Activated CD4-positive, CD25-positive, alpha-beta regulatory T cell treated with anti-CD3 and anti-CD28 coated beads, Interleukin-2, amount 50 U/mL, for 16 hours (primary cell): ENCODE measurements around the gene LZTS3.
"Not testable (repeated sequence)": the region's sequence is repeated elsewhere in the genome, so short reads cannot be mapped to it uniquely, and the experiment has no call there.

Experiments
- DNase-seq: peaks from one replicate; pipeline ENCODE4 v3.0.0-alpha.2; 2020; ENCODE audit warnings: low read depth, low spot score

The LZTS3 gene

DNA sequence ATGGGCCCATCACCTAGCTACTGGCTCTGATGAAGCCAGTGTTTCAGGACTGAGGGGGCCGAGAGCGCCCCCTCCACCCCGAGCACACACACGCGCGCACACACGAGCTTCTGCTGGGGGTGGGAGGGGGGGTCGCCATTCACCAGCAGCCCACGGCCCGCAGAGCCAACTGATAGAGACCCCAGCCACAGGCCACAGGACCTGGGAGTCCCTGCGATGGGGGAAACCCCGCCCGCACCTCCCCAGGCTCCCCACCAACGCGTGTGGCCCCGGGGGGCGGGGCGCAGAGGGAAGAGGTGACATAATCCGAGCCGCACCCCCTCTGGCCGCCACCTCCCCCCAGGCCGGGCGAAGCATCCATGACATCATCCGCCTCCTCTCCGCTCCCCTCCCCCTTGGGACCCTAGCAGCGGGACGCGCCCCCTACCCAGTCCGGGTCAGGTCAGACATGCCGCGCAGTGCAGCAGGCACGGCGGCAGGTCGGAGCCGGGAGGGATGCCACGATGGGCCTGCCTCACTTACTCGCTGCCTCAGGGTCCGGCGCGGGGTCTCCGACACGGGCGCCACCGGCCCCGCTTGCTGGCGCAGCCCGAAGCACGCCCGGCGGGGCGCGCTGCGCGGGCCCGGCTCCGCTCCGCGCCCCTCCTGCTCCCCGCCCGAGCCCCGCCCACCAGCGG lies at the start of gene LZTS3:
LZTS3 (minus strand) TSS at position 617 of the 677 bp plus-strand sequence. CDS start 6,386 bp downstream, outside the sequence.
- peak; percentile 67 for DNase-seq

DNA sequence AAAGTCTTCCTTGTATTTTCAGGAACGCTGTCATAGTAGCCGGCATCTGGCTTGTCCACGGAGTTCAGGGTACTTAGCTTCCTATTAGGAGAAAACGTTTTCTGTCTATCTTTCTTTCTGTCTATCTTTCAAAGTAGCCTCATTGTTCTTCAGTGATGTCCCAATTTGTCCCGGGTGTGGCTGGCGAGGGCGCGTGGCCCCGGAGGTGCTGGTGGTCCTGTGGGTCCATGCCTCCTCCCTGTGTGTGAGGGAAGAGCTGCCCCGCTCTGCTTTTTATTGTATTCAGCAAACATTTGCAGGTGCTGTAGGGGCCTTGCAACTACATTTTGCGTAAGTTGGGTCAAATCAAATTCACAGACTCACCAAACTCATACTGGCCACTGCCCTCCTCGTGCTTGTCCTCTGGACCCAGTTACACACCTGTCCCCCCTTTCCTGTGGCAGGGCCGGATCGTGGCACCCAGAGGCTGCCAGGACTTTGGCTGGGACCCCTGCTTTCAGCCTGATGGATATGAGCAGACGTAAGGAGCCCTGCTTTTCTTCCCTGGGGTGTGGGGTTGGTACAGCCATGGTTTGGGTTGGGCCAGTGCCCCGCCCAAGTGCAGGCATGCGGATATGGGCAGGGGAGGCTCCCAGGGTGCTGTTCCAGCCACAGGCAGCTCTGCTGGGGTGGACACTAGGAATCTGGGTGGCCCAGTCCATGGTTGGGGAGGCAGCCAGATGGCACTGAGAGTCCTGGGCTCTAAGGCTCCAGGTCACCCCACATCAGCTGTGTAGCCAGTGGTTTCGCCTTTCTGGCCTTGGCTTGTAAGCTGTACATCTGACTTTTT lies 48.3 kb upstream of the LZTS3 start:
- DNase-seq, result no peak

DNA sequence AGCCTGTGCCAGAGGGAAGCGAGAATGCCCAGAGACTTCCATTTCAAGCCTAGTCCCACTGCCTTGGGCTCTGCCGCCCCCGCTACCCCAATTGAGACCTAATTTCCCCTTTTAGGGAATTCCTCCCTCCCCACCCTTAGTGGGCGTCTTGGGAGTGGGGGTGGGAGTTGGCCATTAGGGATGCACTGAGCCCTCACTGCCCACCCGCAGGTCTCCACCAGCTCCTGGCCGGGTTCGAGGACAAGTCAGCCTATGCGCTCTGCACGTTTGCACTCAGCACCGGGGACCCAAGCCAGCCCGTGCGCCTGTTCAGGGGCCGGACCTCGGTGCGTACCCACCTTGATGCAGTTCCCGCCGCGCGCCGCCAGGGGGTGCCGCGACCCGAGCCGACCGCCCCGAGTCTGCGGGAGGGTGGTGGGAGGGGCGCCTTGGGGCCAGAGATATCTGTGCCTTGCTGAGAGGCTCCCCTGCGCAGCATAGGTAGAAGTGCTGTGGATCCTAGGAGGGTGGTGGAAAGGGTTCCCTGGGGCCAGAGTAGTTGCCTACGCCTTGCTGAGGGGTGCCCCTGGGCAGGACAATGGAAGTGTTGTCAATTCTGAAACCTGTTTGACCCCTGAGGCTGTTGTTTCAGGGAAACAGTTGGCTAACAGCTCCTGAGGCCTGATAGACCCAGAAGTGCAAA lies 45.1 kb upstream of the LZTS3 start:
- peak; percentile 56 for DNase-seq

DNA sequence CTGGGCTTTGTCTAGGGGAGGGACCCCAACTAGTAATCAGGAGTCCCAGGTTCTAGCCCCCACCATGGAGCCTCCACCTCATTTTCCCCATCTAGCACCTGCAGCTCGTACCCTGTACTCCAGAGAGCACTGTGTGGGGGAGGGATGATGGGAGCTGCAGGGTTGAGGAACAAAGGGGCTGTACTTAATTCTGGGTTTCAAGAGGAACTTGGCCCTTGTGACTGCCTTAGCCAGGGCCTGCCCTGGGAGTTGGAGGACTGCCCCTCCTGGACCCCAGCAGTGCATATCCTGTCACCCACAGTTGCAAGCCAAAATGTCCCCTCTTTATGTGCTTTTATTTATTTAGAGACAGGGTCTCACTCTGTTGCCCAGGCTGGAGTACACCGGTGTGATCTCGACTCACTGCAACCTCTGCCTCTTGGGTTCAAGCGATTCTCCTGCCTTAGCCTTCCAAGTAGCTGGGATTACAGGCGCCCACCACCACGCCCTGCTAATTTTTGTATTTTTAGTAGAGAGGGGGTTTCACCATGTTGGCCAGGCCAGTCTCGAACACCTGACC lies 42.1 kb upstream of the LZTS3 start:
- not testable (repeated sequence) for DNase-seq

DNA sequence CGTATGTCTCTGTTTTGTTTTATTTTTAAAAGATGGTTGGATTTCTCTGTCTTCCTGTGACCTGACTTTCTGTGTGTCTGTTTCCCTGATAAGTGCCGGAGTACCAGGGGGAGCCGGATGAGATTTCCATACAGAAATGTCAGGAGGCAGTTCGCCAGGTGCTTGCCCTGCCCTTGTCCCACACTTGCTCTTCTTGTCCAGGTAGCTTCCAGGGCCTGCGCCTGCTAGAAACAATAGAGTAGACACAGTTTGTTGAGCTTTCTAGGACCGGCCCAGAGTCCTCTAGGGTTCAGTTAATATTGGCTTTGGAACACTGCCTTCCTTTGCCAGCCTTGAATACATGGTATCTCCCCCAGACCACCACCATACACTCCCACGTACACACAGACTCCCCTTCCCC lies 39.9 kb upstream of the LZTS3 start:
- DNase-seq, result no peak

DNA sequence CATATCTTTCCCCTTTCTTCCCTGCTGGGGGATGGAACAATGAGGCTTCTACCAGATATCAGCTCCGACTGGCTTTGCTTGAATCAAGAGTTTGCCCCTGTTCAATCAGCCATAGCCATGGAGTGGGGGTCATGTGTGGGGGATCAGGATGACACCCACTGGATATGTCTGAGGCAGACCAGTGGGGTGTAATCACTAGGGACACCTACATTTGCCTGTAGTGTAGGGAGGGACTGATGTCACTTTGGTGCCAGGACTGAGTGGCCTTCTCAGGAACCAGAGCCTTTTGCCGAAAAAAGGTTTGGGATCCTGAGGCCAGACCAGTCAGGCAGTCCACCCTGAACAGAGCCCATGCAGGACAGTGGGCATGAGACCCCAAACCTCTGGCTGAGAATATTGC lies 37.0 kb upstream of the LZTS3 start:
- no peak for DNase-seq

DNA sequence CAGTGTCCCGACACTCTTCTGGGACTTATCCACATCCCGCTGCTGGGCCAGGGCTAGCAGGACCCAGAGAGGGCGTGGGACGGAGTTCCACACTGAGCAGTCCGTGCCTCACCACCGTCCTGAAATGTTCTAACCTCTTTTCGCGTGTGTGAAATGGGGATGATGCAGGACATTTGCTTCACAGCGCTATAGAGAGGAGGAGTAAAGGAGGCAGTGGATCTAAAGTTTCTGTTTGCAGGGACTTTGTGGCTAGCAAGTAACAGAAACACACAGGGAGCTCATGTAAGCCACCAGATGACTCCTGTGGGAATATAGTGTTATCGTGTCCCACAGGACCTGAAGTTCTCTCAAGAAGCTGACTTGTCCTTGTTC lies 36.6 kb upstream of the LZTS3 start:
- DNase-seq, result no peak

DNA sequence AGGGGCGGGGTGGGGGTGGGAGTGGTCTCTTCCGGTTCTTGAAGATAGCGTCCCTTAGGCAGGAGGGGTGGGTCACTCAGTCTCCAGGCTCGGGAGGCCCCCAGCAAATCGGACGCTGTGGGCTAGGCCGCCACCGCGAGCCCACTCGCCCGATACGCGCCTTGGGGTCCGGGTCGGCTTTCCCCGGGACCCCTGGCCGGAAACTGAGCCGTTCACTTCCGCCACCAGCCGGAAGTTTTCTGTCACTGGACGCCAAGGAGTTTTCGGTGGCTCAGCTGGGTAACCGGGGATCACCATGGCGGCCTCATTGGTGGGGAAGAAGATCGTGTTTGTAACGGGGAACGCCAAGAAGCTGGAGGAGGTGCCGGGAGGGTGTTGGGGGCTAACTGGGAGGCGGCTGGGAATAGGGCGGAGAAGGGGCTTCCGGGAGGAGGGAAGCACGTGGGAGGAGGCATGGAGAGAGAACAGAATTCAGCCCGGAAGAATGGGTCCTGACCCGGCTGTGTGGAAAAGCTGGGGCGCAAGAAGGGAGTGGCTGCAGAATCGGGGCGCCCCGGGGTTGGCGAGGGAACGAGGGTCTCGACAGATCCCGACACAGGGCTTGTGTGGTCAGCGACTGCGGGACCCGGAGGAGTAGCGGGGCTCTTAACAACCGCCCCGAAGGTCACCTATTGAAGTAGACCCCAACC lies 36.1 kb upstream of the LZTS3 start, which contains the start of gene ITPA:
ITPA (plus strand) TSS at position 242 of the 689 bp plus-strand sequence; CDS start at position 296, 54 bp downstream.
- DNase-seq, result peak; percentile 29

DNA sequence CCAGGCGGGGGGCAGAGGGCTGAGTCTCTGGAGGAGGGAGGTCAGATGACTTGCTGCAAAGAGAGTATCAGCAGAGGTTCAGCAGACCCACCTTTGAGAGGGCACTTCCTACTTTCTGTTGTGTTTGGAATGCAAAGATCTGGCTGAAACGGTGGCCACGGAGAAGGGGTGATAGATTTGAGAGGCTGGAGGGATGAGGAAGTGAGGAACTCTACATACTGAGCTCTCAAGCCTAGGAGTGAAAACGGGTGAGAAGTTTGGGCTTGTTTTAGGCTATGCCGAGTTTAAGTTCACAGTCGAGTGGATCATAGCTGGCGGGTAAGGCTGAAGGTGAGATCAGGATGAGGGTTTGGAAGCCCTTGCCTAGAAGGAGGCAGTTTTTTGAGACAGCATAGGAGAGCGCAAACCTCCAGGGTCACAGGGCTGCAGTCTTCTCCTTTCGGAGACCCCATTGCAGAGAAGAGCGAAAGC lies 35.5 kb upstream of the LZTS3 start:
- DNase-seq, result no peak

DNA sequence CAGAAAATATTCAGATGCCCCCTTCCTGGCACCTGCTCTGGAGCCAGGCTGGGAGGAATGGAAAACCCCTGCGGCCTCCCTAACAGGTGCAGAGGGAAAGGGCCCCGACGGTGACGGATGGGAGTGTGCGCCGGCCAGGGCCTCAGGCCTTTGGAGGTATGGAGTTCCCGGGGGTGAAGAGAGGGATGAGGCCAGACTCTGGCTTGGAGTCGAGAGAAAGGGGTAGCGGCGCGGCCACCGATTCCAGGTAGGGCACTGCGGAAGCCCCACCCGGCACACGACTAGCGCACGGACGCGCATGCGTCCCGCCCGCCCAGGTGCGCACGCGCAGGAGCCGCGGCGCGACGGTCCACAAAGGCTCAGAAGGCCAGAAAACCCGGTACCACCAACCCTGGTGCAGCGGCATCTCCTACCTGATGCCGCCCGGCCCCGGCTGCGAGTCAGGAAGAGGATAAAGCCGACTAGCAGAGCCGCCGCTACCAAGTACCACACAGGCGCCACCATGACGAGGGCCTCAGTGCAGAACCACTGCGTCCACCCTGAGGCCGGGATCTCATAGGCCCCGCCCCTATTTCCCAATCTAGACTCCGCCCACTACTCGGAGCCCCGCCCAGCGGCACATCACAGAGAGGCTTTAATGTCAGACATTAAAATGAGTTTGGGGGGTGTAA lies 30.9 kb upstream of the LZTS3 start, which contains the start of gene DDRGK1:
DDRGK1 (minus strand) TSS at position 559 of the 671 bp plus-strand sequence; CDS start at position 504, 55 bp downstream.
- DNase-seq, result peak; percentile 77

DNA sequence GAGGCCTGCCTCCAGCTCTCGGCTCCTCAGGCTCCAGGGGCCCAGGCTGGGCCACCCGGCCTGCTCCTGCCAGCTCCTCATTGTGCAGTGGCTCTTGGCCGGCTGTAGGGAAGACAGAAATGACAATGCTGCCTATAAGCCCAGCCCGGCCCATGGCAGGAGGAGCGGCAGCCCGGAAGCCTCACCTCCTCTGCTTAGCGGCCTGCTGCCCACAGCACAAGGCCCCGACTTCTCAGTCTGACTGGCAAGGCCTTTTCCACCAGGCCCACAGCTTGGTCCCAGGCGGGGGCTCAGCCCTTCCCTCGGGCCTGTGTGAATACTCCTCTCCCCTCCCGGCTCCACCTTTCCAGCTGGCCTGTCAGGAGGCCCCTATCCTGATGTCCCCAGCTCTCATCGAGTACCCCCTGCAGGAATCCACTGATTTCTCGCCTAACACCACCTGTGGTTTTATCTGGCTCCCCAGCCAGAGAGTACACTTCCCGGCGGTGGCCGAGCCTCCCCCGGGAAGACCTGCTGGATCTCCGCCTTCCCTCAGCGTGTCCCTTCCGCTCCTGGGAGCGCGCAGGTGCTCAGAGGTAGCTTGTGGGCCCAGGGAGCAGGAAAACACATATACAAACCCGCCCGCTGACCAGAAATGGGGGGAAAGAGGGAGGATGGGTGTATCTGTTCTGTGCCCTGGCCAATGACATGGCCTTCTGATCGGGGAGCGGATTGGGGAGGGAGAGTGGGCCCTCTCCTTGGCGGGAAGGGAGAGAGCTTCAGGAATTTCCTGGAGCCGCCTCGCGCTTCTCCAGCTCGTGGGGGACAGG lies 30.2 kb upstream of the LZTS3 start:
- DNase-seq, result no peak

DNA sequence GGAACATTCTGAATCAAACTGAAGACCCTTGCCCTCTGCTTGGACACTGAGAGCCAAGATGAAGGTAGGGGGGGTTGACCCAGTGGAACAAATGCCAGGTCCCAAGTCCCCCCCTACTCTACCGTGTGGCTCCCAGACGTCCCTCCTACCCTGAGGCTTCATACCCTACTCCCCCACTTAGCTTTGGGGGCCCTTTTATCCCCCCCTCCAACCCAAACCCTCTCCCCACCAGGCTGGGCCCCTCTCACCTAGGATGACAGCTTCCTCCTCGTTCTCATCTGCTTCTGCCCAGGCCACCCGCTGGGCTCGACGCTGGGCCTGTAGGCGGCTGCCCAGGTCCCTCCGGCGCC lies 29.6 kb upstream of the LZTS3 start:
- no peak for DNase-seq

DNA sequence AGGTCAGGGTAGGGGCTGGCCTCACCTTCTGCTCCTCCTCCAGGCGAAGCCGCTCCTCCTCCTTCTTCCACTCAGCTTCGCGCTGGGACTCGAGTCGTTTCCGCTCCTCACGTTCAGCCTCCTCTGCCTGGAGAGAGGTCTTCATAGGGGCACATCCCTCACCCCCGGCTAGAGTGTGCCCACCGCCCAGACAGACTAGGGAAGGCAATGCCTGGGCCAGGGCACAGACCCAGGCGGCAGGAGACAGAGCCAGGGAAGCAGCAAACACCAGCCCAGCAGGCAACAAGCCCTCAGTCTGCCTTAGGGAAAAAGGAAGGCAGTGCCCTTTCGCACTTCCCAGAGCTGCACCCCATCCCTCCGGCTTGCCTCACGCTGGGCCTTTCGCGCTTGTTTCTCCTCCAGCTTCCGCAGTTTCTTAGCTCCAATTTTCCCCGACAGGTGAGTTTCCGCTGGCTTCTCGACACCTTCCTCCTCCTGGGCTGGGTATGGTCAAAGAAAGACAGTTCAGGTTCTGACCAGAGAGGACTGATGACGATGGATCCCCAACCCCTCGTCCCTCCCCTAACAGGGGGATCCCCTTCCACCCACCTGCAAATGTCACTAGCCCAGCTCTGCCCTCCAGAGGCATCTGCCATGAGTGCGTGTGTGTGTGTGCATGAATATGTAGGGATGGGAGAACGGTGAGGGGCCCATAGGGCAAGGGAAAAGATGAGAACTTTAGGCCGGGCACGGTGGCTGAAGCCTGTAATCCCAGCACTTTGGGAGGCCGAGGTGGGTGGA lies 26.8 kb upstream of the LZTS3 start:
- DNase-seq, result no peak

DNA sequence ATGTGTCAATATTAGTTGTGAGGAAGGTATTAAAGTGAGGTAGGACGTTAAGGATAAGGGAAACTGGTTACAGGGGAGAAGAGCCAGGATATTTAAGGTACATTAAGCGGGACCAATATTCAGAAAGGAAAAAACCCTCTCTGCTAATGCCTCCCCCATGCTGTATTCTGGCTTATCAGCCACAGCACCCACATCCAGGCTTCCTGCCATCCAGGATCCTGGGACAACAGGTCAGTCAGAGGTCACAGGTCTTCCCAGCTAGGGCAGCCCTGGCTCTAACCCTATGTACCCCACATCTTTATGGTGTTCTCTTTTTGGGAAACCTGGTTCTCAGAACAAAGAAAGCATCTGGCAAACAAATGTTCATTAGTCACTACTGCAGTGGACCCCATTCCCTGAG lies 25.9 kb upstream of the LZTS3 start:
- no peak for DNase-seq

DNA sequence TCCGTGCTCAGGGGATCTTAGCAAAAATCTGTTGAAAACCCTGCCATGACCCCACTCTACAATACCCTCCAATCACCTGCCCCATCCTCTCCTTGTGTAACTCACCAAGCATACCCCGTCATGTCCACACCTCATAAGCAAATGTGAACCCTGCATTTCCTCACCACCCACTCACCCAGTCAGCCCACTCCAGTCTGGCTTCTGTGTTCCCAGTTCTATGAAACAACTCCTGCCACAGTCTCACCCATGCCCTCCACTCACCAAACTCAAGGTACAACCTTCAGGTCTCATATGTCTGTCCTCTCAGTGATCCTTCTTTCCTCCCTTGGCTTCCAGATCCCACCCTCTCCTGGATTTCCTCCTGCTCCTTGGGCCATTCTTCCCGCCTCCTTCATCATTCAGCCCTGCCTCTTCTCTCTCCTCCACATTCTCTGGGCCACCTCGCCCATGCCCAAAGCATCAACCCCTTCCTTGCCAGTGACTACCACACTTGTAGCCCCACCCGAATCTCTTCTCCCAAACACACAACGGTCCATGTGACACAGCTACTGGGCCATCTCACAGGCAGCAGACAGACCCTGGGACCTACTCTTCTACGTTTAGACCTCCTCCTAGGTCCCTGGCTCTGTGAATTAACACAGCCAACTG lies 22.4 kb upstream of the LZTS3 start:
- no peak for DNase-seq

DNA sequence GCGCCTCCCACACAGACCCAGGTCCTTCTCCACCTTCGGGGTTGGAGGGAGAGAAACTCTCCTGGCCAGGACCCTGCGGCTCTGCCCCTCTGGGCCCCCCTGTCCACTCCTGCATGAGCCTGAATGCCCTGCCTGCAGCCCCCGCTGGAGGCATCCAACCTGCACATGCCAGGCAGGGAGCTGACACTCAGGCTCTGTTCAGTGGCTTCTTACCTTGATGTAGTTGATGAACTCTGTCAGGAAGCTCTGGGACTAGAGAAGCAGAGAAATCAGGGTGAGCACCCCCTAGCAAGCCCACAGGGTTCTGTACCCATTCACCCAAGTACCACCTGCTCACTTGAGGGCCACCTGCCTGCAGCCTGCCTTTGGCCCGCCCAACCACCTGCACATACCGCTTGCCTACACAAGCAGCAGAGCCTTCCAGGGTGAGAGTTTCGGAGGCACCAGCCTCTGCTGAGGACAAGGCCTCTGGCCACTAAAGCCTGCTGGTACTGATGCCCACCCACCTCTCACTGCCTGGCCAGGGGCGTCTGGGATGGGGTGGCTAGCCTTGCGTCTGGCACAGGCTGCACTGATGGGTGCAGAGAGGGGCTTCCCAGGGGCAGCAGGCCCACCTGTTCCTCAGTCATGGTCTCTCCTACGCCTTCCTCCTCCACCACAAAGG lies 21.4 kb upstream of the LZTS3 start:
- DNase-seq, result no peak

DNA sequence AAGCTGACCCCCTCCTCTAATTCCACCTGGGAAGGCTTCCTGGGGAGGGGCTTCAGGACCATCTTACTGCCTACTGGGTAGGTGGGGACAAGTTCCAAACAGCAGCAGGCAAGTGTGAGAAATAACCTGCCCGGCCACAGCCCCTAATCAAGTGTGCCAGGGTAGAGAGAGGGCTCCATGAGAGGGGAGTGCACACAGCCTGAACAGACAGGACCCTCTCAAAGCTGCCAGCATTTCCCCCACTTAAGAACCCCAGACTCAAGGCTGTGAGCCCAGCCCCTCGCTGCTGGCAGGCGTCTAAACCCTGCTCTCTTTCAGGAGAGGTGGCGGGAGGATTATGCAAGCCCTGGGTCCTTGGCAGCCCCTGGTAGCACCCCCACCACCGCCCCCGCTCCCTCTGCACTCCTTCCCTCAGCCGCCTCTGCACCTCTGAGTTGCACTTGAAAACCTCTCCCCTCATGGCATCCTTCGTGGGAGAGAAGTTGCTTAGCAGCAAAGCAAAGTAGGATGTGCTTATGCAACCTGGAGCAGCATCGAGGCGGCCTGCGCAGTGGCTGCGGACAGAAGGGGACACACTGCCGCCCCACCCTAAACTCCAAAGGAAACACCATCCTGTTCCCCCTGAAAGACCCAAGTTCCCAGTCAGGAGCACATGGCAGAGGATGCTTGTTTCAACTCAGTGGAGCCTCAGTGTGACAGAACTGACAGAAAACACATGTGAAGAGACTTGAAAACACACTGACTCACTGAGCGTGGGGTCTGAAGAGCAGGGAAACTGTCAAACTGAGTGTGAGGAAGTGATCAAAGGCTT lies 20.7 kb upstream of the LZTS3 start:
- no peak for DNase-seq
